Measurements from ENCODE around the gene CPN2.

GRCh38 chr3:194339356-194339755 lies 11.8 kb downstream of the CPN2 start:
- TF ChIP-seq CTCF (IDR thresholded peaks at IDR 0.05) (no peak), POLR2A (IDR thresholded peaks at IDR 0.05; ENCODE audit: low read depth) (no peak), EP300 (IDR thresholded peaks at IDR 0.05) (no peak)

All from esophagus muscularis mucosa (tissue), 4 donors.